K562 (cell line): ENCODE results near the gene EIPR1. TPM values are rescaled to one million over a fixed set of nuclear protein-coding genes. Genes with fewer than 3 reads are reported as not detected.

ENCODE experiments used
- ARID4B ChIP-seq: sonication (generic); formaldehyde crosslinking; IDR thresholded peaks from 2 replicates; pipeline ENCODE4 v1.8.0; 2022; ENCODE audit warnings: mild to moderate bottlenecking, missing genetic modification reagents
- ELK3 ChIP-seq: fragments of 450-650 bp; formaldehyde crosslinking; IDR thresholded peaks from 2 replicates; pipeline ENCODE4 v1.4.0; 2020; ENCODE audit warnings: mild to moderate bottlenecking
- NR1H2 ChIP-seq: sonication (generic); formaldehyde crosslinking; IDR thresholded peaks from 2 replicates; pipeline ENCODE4 v1.4.0; 2020; ENCODE audit warnings: mild to moderate bottlenecking, missing genetic modification reagents
- ZBTB5 ChIP-seq: fragments of 450-650 bp; IDR thresholded peaks from 2 replicates; pipeline ENCODE4 v1.6.1; 2017; ENCODE audit warnings: antibody characterized with exemption
- polyA plus RNA-seq, 8 experiments: library from polyadenylated mRNA; depleted of rRNA in 4 of 8; stranded (reverse) in 5 of 8; unstranded in 3 of 8; fragments of >200 nt; fragmentation: Nextera tagmentation in 2 of 8; fragmentation: Illumina TruSeq in 1 of 8; extraction: Ambion mirVana in 2 of 8; extraction: Trizol in 1 of 8; gene quantifications; 2 replicates each; pipeline versions ENCODE4 v1.2.1 to v1.2.3, GENCODE V29; 2011 to 2014; ENCODE audit warnings: inconsistent platforms in 1 of 8, missing spikeins in 1 of 8
- total RNA-seq, 7 experiments: library from RNA; depleted of rRNA in 6 of 7; stranded (reverse); fragments of >200 nt in 6 of 7; fragmentation: Illumina TruSeq in 2 of 7; extraction: Trizol in 2 of 7; gene quantifications; 2 replicates each; pipeline versions ENCODE4 v1.2.1 to v1.2.3, GENCODE V29; 2011 to 2021; ENCODE audit warnings: low replicate concordance in 1 of 7

The EIPR1 gene
- total and polyA plus RNA-seq, 9 of the 15 experiments (the other 6 are each of a cell fraction or from before 2014, with no cell fraction given) = 19.9 to 54.4 (median 35.9) TPM

GRCh38 chr2:3249476-3249962, 128.1 kb downstream of the EIPR1 start (continued):
- TF ChIP-seq ARID4B (CRISPR knock-in tag) (no peak), ZBTB5 (no peak), NR1H2 (CRISPR knock-in tag) (no peak), ELK3 (CRISPR knock-in tag) (no peak)
- TF ChIP-seq, all 486 proteins: peak for 0
